Right lobe of liver (tissue), 6 donors: Measurements from ENCODE around the gene CDK17. TPM values are rescaled to one million over a fixed set of nuclear protein-coding genes. Genes with fewer than 3 reads are reported as not detected.

Experiments used
- ATAC-seq, 4 donors: fragments of 200-7000 bp; cut with Tn5 transposase; one replicate each; pipeline ENCODE4 v1.9.1; 2020; ENCODE audit warnings: mild to moderate bottlenecking in 4 of 4, moderate library complexity in 4 of 4
- DNase-seq, 3 donors: peaks; one replicate each; pipeline ENCODE4 v3.0.0-alpha.2; 2020
- H3K27ac ChIP-seq, 3 donors: fragments of 200-600 bp; one replicate each; pipeline ENCODE4 v1.8.0; 2022
- H3K27me3 ChIP-seq, 2 donors: fragments of 200-600 bp; one replicate each; pipeline ENCODE4 v1.8.0; 2022
- H3K36me3 ChIP-seq, 4 donors: fragments of 200-600 bp; sonication (generic) in 1 of 4; one replicate each; pipeline versions ENCODE4 v1.5.1 to v1.8.0; 2017 to 2022; ENCODE audit warnings: control low read depth in 1 of 4
- H3K4me1 ChIP-seq, 4 donors: fragments of 200-600 bp; sonication (generic) in 1 of 4; one replicate each; pipeline versions ENCODE4 v1.5.1 to v1.8.0; 2017 to 2022; ENCODE audit warnings: control low read depth in 1 of 4
- H3K4me3 ChIP-seq, 3 donors: fragments of 200-600 bp; one replicate each; pipeline ENCODE4 v1.8.0; 2022
- H3K9me3 ChIP-seq, 4 donors: fragments of 200-600 bp; sonication (generic) in 1 of 4; one replicate each; pipeline versions ENCODE4 v1.5.1 to v1.8.0; 2017 to 2022; ENCODE audit warnings: control low read depth in 1 of 4
- POLR2A ChIP-seq: fragments of 450-650 bp; IDR thresholded peaks from one replicate; pipeline ENCODE4 v1.6.1; 2017; ENCODE audit warnings: antibody characterized with exemption, mild to moderate bottlenecking
- WGBS: methylation state at CpG from one replicate; pipeline ENCODE4 v1.1.6; 2018; ENCODE audit warnings: low coverage, low lambda C conversion rate; ENCODE audit not compliant: insufficient coverage; ENCODE audit errors: missing lambda C conversion rate; 5-methylcytosine and 5-hydroxymethylcytosine counted together
- intact Hi-C, 2 donors: fragments of 100-400 bp; cut with DNase I; formaldehyde crosslinking; loops; one replicate each; pipeline versions ENCODE4 v1.11.2 to v1.14.1; 2022
- small RNA-seq, 2 experiments: library from RNA; depleted of rRNA; stranded (forward); fragments of <200 nt; gene quantifications; one replicate each; pipeline ENCODE3, GENCODE V24; 2016
- total RNA-seq, 6 experiments: library from RNA; depleted of rRNA in 2 of 6; stranded (reverse); fragments of >200 nt in 2 of 6; fragmentation: NEBNext Ultra II Directional in 3 of 6; extraction: Animal tissue kit (Norgen Biotek cat#: 25700) in 3 of 6; gene quantifications; one replicate each; pipeline versions ENCODE4 v1.1.0 to v1.2.4, GENCODE V29; 2016 to 2023
- TF ChIP-seq, protein P1 (sequence below), 4 donors: fragments of 200-600 bp in 3 of 4; fragments of 450-650 bp in 1 of 4; IDR thresholded peaks; one replicate each; pipeline versions ENCODE4 v1.5.1 to v1.8.0; 2016 to 2022; ENCODE audit warnings: antibody characterized with exemption in 4 of 4, mild to moderate bottlenecking in 2 of 4
- donor health status: DM: no; HTN: yes; CAD: no.
- donor health status: DM: no; HTN: no; CAD: no.
- donor health status: DM: no; HTN: no; CAD: no.
- donor health status: DM: no; HTN: yes; CAD: no.
- donor health status: DM: no; HTN: yes; CAD: no.

The CDK17 gene
- total RNA-seq, 6 experiments from 2014 or later: 8.9 to 16.1 (median 13.7) TPM

DNA sequence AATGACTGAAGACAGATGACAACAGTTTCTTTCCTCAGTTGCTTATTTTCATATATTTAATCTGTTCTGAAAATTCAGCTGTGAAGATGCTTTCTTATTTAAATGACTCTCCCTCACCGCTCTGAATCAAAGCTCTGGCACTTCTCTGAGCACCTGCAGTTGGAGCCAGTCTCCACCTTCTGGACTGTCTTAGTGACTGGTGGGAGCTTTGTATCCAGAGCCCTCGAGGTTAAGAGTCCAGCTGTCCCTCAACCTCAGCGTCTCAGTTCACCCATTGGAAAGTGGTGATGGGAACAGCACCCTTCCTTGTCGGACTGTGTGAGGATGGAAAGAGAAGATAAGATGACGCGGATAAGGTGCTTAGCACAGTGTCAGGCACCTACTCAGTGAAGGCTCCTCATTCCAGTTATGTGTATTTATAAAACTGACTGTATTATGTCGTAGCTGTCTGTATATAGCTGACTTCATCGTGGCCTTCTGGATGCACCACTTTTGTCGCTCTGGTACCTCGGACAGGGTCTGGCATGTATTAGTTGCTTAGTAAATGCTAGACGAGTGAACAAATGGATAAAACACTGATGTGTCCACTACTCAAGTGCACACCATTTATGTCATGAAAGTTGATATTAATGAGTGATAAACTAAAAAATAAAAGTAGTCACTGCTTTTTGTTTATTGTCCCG is 171.5 kb downstream of the CDK17 start:
- no peak for ATAC-seq
- H3K27me3 ChIP-seq: no peaks in the 10 kb centered on the region
- no peak overlapping the region for H3K4me3 ChIP-seq
- 75% methylated on average over 11 of the region's 12 CpGs for WGBS
- intact Hi-C loops: no loop called here
- DNase-seq: no peak
- peak overlapping the region in 2 of 3 donors; percentile 21 to 25 for H3K27ac ChIP-seq
- peaks cover 0 to 2% (median 0%) of the 10 kb centered on the region in 4 donors for H3K36me3 ChIP-seq
- no peaks in the 10 kb centered on the region for H3K9me3 ChIP-seq
- H3K4me1 ChIP-seq: peaks cover 0 to 17% (median 6%) of the 10 kb centered on the region in 4 donors
- TF ChIP-seq POLR2A: no peak
- TF ChIP-seq, protein P1, sequence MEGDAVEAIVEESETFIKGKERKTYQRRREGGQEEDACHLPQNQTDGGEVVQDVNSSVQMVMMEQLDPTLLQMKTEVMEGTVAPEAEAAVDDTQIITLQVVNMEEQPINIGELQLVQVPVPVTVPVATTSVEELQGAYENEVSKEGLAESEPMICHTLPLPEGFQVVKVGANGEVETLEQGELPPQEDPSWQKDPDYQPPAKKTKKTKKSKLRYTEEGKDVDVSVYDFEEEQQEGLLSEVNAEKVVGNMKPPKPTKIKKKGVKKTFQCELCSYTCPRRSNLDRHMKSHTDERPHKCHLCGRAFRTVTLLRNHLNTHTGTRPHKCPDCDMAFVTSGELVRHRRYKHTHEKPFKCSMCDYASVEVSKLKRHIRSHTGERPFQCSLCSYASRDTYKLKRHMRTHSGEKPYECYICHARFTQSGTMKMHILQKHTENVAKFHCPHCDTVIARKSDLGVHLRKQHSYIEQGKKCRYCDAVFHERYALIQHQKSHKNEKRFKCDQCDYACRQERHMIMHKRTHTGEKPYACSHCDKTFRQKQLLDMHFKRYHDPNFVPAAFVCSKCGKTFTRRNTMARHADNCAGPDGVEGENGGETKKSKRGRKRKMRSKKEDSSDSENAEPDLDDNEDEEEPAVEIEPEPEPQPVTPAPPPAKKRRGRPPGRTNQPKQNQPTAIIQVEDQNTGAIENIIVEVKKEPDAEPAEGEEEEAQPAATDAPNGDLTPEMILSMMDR (IDR thresholded peaks at IDR 0.05): no peak

Small RNA genes lying within 50 kb of the gene (small RNA-seq; reads per million reads assigned to genes)
- 0 reads per million in 2 experiments for gene RN7SKP11
- 0 reads per million in 2 experiments for gene RNU4-24P

Other genes starting within 250 kb of the CDK17 start
- gene ELK3, start 206.1 kb downstream of the CDK17 start, total RNA-seq: 10 to 100 TPM in 1 of 6 experiments, 1 to 10 TPM in 5; 5.3 to 11.2 (median 5.8) TPM
- gene CFAP54, start 89.1 kb upstream of the CDK17 start, total RNA-seq: under 1 TPM; 0.09 to 0.34 (median 0.13) TPM